HG03064 (cell line): Measurements from ENCODE around the gene TNS3.
"Not testable (repeated sequence)": the region's sequence is repeated elsewhere in the genome, so short reads cannot be mapped to it uniquely, and the experiment has no call there.

Experiments used
- ATAC-seq: cut with Tn5 transposase; IDR thresholded peaks from one replicate; pipeline ENCODE4 v1.9.1; 2021; ENCODE audit warnings: low read depth; ENCODE audit not compliant: unreplicated experiment

The TNS3 gene

GRCh38 chr7:47581804-47582763 is at the start of gene TNS3:
Gene TNS3, minus strand, starts transcription at chr7:47582111. Its CDS starts 142,475 bp downstream, at chr7:47439636.
- ATAC-seq = no peak

- no peak for ATAC-seq
Measured at GRCh38 chr7:47631711-47632110, 49.8 kb upstream of the TNS3 start.

DNA sequence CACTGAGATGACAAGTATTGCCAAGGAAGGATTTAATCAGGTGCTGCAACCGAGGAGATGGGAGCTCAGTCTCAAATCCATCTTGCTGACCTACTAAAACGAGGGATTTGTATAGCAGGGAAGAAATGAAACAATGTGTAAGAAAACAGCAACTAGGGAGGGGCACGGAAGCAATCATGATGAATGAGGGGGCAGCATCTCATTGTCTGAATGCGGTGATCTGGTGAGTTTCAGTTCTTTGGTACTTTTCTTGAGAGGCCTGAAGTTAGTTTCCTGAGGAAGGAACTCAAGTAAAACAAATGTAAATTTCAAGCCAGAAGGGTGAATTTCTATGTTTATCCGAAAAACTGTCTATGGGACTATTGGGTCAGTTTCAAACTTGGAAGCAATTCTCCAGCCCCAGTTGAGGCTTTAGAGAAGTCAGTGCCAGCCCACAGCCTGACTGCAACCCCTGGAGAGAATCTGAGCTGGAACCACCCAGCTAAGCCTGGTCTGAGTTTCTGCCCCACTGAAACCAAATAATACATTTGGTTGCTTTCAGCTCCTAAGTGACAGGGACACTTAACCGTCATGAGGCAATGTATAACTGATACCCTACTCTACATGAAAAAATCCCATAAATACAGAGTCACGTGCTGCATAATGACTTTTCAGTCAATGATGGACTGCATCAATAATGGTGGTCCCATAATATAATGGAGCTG is 45.8 kb upstream of the TNS3 start:
- no peak for ATAC-seq

DNA sequence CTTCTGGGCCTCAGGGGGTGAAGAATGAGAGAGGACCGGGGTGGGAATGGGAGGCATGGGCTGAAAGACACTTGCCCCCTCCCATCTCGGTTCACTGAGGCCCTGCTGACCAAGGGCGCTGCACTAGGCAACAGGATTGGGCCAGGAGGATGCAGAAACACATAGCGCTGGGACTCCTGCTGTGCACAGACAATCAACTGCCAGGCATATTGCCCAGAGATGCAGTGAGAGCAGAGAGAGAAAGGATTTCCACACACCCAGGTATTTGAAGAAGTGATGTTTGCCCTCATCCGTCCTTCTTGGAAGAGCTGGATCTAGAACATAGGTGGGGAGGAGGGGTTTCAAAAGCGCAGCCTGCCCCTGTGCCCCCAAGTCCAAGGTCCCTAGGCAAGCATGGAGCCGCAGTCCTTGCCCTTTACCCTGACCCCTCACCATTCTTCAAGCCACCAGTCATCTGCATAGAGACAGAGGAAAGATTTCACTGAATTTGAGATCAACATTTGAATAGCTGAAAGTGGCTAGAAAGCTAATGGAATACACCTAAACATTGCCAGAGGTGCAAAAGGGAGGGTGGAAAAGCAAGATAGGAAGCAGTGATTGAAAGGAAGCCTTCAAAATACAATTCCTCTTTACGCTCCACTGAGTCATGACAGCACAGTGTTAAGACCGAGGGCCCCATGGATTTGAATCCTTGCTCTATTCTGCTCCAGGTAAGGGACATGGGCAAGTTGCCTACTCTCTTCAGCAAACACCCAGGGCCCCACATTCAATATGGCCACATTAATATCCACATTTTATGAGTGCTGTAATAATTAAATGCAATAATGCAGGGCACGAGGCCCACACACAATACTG is 44.2 kb upstream of the TNS3 start:
- ATAC-seq = no peak

DNA sequence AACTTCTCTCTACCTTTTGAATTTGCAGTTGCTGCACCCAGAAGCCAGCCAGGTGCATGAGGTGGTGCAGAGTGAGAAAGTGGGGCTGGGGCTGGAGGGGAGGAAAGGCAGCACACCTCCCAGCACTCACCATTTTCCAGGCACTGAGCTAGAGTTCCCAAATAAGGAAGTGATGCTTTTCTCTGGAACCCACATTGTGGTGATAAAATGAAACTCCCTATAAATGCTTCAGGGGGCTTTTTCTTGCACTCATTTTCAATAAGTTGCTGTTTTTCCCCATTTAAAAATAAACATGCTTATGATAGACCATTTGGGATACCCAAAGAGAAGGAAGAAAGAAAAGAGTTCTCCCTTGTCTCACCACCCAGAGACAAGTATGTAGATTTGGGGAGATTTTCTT is 42.8 kb upstream of the TNS3 start:
- no peak for ATAC-seq

DNA sequence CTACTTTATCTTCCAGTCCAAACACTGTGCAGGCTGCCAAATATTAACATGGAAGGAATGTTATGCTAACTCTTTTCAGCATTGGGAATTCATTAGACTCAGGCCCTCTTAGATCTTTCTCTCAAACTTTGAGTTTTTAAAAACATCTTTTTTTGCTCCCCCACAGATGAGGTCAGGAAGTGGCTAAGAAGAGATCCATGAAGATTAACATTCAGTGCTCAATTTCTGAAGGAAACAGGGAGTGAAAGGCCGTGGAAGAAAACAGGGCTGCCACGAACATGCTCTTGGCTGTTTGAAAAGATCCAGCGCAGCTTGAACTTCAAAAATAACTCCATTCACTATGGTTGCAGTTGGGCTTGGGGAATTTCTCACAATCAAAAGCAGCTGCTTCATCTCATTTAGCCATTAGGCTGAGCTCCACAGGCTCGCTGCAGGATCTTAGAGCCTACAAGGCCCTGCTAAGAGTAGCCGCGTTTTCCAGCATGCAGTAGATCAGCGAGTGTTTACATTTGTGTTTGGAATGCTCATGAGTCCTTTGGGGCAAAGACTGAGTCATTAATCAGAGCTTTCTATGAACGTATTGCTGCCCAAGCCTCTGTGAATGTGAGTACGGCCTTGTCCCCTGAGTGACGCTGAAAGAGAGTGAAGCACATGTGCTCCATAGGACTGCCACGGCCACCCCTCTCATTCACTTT is 41.2 kb upstream of the TNS3 start:
- no peak for ATAC-seq

DNA sequence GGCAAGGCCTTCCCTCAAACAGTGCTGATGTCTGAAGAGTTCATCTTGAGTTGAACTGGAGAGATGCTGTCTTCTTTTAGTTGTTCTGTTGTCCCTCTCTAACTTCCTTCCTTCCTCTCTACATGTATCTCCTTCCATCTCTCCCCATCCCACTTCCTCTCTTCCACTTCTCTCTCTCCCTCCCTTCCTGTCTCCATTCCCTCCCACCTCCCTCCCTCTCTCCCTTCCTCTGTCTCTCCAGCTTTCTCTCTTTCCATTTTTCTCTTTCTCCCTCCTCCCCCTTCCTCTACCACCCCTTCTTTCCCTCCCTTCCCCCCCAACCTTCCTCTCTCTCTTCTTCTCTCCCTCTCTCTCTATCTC is 40.7 kb upstream of the TNS3 start:
- no peak for ATAC-seq

DNA sequence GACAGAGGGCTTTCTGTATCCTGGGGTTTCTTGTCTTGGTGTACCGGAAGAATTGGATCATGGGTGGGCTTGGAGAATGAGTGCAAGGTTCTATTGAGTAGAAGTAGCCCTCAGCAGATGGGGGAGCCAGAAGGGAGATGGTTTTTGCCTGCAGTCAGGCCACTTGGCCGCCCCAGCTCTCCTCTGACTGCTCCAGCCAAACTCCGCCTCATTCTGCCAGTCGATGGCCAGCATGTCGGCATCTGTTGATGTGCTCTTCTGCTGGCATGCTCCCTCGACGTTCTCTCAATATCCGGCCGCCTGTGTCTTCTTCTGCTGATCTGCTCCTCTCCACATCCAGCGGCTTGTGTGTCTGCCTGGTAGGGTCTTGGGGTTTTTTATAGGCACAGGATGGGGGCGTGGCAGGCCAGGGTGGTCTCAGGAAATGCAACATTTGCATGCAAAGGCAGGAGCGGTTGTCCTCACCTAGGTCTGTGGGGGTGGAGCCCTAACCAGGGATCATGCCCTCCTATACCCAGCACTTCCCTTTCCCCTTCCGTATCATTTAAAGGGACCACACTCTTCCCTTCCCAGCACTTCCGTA is 40.2 kb upstream of the TNS3 start:
- no peak for ATAC-seq

GRCh38 chr7:47621347-47621746 is 39.4 kb upstream of the TNS3 start:
- no peak for ATAC-seq

- ATAC-seq = no peak
Measured at GRCh38 chr7:47619806-47620205, 37.9 kb upstream of the TNS3 start.

- no peak for ATAC-seq
Measured at GRCh38 chr7:47617131-47617530, 35.2 kb upstream of the TNS3 start.

GRCh38 chr7:47614450-47614849 is 32.5 kb upstream of the TNS3 start:
- ATAC-seq = no peak

GRCh38 chr7:47611045-47611511 is 29.2 kb upstream of the TNS3 start:
- ATAC-seq = no peak

DNA sequence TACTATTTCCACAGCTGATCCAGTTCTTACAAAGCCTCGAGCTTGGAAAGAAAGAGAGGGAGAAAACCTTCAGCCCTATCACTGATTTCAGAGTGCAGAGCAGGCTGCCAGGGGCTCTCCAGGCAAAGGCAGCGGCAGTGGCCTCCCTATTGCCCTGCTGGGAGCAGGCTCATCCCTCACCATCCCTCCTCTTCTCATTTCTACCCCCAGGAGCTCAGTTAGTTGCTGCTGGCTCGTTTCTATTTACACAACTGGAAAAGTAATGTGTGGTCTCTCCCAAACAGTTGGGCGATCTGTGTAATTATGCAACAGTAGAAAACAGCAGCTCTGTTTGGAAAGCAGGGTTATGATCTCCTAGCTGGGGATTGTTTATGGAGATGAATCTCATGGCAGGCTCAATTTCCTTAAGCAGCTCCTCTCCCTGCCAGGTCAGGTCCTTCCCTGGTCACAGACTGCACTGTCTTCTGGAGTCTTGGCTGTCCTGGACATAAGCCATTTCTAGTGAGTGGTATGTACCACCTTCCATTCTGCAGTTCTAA is 28.7 kb upstream of the TNS3 start:
- ATAC-seq = no peak

DNA sequence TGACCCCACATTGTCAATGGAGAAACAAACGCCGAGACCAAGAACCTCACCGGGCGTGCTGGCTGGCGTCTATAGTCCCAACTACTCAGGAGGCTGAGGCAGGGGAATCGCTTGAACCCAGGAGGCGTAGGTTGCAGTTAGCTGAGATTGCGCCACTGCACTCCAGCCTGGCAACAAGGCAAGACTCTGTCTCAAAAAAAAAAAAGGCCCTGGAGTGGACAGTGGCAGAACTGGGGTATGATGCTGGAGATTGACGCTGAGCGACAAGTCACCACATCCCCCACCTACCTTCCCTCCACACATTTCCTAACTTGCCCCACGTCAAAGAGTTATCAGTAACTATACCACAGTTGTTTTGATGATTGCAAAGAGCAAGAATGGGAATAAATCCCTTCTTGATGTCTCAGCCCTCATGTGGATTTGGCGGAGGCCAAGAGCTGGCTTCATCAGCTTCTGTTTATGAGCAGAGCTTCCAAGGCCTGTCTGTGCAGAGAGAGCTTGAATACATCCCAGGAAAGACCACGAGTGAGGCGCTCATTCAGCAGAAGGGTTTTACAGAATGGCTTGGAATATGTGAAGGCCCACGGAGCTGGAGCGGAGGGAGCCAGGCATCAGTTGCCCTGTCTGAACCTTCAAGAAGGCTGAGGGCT is 28.0 kb upstream of the TNS3 start:
- no peak for ATAC-seq

GRCh38 chr7:47606593-47607046 is 24.7 kb upstream of the TNS3 start:
- not testable (repeated sequence) for ATAC-seq

- no peak for ATAC-seq
Measured at GRCh38 chr7:47605816-47606575, 24.1 kb upstream of the TNS3 start.

DNA sequence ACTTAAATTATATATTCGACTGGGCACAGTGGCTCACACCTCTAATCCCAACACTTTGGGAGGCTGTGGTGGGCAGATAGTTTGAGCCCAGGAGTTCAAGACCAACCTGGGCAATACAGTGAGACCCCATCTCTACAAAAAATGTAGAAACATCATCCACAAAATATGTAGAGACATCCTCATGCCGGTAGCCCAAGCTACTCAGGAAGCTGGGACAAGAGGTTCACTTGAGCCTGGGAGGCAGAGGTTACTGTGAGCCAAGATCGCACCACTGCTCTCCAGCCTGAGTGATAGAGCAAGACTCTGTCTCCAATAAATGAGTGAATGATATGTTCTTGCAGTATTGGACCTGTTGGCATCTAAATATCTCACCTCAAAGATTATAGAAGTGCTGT is 22.6 kb upstream of the TNS3 start:
- no peak for ATAC-seq
